LNCaP clone FGC (cell line): ENCODE data around the gene TNFRSF19.
A peak's percentile ranks its signal among the peaks of the same experiment; 100 is the strongest.

Experiments
- DNase-seq: peaks from one replicate; pipeline ENCODE4 v3.0.0-alpha.2; 2011; ENCODE audit warnings: low read depth
- H3K4me3 ChIP-seq: 2 replicates; pipeline ENCODE4 v1.5.1; 2011; ENCODE audit warnings: mild to moderate bottlenecking, low read depth, low read length, control low read depth
- CTCF ChIP-seq: IDR thresholded peaks from 2 replicates; pipeline ENCODE4 v1.5.1; 2012; ENCODE audit warnings: mild to moderate bottlenecking; ENCODE audit not compliant: control insufficient read depth, insufficient read depth; ENCODE audit errors: extremely low read depth

Gene TNFRSF19

GRCh38 chr13:23722726-23723453 lies 152.7 kb downstream of the TNFRSF19 start:
- DNase-seq, result peak; percentile 73
- no peak for TF ChIP-seq CTCF
- H3K4me3 ChIP-seq, result no peak overlapping the region

GRCh38 chr13:23723471-23723870 lies 153.3 kb downstream of the TNFRSF19 start:
- no peak overlapping the region for H3K4me3 ChIP-seq
- no peak for TF ChIP-seq CTCF
- DNase-seq, result no peak

- H3K4me3 ChIP-seq, result no peak overlapping the region
- TF ChIP-seq CTCF, result no peak
- DNase-seq, result no peak
These were observed 154.2 kb downstream of the TNFRSF19 start for GRCh38 chr13:23724196-23724970.
